ENCODE results near the gene C22orf31.
"Not testable (repeated sequence)": the region's sequence is repeated elsewhere in the genome, so short reads cannot be mapped to it uniquely, and the experiment has no call there.

Gene C22orf31

DNA sequence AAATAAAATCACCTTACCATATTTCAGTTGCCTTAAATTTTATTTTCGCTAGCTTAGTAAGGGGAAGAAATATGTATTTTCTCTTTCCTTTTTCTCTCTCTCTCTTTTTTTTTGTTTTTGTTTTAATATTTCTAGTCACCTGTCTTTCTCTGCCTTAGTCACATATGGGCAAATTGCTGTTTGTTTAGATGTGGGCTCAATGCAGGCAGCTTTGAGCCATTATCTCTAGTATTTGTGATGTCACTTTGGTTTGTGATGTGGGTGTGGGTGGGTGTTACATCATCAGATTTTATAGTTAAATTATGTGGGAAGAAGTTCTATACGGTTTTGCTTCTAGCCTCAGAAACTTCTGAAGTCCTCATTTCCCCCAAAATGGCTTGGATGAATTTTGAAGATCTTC, at the start of gene C22orf31:
Gene C22orf31 (minus strand): TSS at position 59 of the 400 bp plus-strand sequence. CDS start 39 bp downstream, at position 20.
- no peak for DNase-seq

DNA sequence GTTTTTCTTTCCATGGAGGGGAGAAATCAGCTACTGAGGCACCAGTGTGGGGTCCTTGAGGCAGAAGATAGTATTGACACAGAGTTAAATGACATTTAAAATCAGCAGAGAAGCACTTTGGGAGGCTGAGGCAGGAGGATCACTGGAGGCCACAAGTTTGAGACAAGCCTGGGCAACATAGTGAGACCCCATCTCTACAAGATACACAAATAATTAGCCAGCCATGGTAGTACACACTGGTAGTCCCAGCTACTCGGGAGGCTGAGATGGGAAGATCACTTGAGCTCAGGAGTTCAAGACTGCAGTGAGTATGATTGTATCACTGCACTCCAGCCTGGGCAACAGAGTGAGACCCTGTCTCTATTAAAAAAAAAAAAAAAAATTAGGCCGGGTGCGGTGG, 49.3 kb upstream of the C22orf31 start:
- no peak for DNase-seq

DNA sequence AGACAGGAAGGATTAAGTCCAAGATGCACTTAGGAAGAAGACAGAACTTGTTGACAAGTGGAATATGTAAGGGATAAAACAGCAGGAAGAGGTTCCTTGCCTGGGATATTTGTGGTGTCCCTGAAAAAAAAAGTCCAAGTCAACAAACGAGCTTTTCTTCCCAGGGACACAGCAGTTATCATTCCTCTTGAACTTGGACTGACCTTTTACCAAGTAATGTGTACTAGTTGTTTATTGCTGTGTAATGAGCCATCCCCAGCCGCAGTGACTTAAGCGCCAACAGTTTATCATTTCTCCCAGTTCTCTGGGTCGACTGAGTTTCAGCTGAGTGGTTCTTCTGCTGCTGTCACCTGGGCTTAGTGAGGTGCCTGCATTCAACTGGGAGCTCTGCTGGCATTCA, 48.2 kb upstream of the C22orf31 start:
- DNase-seq: no peak

DNA sequence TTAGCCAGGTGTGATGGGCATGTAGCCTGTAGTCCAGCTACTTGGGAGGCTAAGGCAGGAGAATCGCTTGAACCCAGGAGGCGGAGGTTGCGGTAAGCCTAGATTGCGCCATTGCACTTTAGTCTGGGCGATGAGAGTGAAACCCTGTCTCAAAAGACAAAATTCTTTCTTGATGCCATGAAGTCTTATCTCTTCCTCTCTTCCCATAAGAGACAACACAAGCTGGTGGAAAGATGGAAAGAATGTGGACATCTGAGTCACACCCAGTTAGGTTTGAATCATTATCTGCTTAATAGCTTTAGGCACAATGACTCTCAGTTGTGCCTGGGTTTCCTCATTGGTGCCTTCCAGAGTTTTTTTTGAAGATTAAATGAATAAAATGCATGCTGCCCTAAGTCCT, 46.5 kb upstream of the C22orf31 start:
- DNase-seq: no peak

DNA sequence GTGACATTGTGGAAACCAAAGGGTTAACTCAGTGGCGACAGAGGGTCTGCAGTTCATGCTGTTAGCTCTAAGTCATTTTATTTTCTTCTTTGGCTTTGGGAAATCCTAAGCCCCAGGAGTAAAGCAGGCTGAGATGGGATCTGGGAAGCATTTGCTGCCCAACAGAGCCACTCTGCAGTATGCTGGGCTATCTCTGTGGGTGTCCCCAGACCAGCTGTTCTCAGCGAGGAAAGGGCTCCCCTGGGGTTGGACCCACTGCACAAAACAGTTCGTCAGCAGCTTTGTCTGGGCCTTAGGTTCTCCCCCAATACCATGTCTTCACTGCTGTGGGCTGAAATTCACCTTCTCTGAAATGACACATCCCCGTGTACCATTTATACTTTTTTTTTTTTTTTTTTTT, 45.2 kb upstream of the C22orf31 start:
- DNase-seq: no peak

DNA sequence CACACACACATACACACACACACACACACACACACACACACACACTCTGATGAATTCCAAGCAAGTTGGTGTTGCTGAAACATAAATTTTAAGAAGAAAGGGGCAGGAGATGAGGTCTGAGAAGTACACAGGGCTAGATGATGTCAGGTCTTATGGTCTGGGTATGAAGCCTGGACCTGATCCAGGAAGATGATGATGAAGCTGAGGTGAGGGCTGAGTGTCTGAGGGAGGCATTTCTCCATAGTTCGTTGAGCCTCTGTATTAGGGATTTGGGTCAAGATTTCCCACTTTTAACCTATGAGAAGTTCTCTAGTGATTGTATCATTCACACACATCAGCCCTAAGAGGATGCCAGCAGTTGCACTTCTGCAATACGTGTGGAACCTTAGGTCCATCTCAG, 43.8 kb upstream of the C22orf31 start:
- no peak for DNase-seq

DNA sequence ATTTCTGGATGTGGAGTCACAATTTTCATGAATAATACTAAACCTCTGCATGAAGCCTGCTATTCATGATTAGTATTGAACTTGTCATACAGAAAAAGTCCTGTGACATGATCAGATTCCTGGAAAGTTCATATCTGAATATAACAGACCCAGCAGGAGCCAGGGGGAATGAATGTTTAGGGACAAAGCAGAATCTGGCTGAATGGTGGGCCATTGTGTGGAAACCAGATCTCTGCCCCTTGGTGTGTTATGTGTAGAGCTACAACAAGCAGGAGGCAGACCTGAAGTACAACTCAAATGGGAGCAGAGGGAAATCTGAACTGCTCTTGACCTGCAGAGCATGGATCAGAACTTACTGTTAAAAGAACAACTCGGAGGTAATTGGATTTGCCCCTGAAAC, 41.5 kb upstream of the C22orf31 start:
- no peak for DNase-seq

DNA sequence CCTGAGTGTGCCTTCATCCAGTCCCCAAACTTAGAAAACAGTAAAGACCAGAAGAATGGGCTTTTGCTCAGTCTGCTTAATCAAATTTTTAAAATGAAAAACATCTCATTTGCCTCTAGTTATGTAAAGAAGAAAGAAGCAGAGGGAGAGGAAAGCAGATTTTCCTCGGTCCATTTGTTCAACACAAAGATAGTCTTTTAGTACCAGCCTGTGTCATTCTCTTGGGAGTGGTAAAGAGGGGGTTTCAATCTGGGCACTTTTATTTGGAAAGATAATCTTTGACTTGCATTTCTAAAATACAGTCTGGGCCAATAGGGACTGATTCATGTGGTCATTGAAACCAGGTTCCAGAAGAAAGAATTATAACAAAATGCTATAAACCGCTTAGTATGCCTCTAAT, 40.7 kb upstream of the C22orf31 start:
- no peak for DNase-seq

DNA sequence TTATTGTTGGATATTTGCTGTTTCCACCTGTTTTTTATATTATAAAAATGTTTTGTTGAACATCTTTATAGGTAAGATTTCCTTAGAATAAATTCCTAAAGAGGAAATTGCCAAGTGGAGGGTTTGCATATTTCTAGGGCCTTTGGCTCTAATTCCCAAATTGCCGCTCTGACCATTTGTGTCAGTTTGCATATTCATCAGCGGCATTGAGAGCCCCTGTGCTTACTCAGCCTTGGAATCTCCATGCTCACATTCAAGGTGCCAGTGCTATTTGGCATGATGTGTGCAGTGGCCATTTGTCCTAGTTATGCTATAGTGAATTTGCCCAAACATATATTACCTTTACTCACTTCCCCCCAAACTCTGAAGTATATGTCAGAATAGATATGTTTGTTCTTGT, 36.7 kb upstream of the C22orf31 start:
- no peak for DNase-seq

DNA sequence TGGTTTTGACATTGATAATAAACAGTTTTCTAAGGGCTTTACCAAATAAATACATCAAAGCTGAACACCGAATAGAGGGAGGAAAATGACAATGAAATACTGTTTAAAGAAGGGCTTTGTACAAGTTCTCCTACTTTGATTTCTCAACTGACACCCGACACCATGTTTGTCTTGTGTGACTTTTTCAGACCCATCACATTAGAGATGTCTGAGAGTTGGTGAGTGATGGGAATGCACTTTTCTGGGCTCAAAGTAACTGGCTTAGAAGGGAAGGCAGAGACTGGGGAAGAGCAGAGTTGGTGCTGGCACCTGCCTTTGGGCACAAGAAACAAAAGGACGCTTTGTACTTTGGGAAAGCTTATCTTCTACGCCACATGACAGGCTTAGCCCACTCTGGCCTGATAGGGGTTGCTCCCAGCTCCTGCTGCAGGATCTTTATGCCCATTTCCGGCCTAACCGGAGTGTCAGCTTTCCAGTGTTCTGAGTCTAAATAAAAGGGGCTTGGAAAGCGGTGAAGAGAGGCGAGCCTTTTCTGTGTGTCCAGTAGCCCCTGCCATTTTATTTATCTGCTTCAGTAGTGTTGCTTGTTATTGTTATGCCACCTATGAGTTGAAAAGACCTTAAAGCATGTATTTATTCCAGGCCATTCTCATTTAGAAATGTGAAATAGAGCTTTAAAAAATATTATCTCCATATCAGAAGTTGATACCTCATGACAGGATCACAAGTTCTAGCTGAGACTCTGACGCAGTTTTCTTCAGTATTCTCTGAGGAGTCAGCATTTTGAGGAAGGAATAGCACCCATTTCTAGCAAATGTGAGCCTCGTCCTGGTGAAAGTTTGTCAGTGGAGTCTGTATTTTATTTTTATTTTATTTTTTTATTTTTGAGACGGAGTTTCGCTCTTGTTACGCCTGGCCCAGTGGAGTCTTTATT, 35.4 kb upstream of the C22orf31 start:
- DNase-seq: no peak

DNA sequence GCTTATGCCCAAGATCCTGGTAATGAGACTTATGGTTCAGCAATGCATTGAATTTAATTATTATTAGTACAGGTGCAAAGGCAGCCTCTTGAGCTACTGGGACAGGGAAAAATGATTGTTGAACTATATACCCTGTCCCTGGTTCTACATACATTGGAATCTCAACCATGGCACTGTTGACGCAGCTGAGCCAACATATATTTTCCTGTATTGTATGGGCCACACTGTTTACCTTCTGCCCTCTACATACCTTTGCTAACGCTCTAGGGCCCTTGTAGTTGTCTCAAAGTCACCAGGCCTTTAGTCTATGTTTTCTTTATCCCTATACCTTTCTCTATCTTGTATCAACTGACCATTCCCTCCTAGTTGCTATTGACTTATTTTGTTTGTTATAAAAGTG, 33.8 kb upstream of the C22orf31 start:
- no peak for DNase-seq

DNA sequence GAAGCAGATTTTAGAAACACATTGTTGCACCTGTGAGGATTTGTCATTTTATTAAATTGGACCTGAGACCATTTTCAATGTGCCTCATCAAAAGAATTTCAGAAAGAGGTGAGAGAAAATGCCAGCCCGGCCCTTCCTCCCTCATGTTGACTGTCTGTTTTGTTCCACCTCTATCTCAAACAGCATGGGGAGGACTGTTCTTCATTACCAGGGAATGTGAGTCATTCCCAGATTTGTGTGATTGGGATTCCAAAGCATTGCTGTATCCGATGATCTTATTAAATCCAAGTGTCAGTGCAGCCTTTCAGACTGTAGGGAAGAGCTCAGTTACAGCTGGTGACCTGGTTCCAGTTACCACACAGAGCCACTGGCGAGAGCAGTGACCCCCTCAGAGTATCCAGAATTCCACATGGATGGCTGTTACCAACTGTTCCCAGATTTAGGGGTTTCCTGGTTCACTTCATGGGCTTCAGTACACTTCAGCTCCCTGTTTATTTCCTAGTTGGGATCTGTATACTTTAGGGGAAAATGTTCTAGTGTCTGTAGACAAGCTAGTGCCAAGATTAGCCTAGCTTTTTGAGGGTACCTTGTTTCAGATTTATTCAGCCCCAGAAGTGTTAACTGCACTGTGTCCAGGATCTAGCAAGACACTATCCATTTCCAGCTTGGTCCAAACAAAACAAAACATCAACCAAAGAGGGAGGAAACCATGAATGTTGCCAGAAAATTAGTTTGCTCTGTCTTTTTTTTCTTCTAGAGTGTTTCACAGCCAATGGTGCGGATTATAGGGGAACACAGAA, 32.1 kb upstream of the C22orf31 start:
- no peak for DNase-seq

DNA sequence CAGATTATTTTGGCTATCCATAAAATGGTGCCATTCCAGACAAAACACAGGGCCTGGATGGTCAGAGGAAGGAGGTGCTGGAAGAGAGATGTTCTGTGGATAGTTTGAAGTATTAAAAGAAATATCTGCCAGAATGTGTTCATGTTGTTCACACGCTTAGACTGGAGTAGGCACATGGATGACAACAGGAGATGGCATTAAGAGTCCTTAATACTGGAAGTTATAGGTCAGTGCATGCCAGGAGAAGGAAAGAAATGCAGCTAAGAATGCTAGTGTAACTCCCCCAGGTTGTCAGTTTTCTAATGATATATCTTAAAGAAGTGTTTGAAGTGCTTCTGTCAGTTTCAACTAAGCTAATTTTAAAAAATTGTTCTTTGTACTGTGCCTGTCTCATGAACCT, 31.4 kb upstream of the C22orf31 start:
- no peak for DNase-seq

DNA sequence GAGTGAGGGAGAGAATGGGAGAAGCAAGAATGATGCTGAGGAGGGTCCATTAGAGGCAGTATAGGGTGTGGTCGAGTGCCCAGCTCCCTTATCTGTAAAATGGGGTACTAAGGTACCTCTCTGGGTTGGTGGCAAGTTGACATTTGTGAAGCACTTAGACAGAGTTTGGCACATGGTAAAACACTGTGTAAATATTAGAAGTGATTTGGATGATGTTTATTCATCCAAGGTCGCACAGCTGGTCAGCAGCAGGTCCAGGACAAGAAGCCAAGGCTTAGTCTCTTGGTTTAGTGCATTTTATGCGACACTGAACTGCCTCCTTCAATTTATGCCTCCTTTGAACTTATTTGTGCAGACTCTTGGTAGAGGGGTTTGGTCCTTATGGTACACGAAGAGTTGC, 30.6 kb upstream of the C22orf31 start:
- DNase-seq: no peak

DNA sequence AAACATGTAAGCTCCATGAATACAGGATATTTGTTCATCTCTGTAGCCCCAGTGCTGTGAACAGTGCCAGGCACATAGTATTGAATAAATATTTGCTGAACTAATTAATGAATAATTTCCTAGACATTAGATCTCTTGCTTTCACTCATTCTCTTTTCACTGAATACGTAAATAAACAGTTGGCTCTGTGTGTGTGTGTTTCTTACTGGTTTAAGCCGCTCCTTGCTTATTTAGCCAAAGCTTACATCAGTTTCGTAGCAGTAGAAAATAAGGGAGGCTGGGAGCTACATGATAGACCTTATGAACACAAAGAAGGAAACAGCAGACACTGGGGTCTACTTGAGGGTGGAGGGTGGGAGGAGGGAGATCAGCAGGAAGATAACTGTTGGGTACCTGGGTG, 28.4 kb upstream of the C22orf31 start:
- no peak for DNase-seq

DNA sequence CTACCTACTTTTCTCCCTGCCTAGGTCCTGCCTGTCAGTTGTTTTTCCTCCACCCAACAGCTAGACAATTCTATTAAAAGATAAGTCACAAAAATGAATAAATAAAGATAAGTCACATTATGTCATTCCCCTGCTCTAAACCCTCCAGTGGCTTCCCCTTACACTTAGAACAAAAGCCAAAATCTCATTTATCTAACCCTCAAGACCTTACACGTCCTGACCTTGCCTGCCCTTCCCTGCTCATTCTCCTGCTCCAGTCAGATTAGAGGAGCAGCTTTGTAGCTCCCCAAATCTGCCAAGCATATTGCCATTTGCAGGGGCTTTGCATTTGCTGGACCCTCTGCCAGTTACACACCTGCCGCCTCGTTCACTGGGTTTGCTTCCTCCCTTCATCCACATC, 27.9 kb upstream of the C22orf31 start:
- no peak for DNase-seq

DNA sequence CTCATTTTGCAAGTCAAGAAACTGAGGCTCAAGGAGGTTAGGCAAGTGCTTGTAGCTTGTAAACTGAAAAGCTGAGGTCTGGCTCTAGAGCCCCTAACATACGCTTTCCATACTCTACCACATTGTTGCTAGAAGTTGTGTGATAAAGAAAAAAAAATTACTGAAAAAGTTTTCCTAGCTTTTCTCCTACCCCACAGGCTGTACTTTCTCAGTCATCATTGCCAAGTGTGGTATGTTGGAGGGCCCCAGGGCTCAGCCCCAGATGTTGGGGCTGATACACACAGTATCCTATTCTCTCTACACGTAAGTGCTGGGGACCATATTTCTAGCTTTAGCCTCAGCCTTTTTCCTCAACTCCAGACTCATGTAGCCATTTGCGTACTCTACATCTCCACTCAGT, 27.2 kb upstream of the C22orf31 start:
- DNase-seq: no peak

DNA sequence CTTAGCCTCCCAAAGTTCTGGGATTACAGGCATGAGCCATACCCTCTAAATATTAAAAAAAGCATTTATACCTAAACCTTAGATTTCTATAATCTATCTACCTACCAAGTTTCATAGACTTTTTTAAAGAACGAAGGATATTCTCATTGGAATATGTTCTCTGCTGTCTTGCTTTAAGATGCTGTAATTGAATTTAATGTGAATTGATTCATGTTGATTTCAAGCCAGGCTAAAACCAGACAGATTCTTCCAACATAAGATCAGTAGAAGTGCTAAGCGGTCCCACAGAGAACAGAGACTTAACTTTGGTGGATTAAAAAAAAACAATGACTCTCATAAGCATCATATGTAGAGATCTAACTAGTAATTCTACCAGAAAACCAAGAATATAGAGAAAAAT, 25.4 kb upstream of the C22orf31 start:
- no peak for DNase-seq

DNA sequence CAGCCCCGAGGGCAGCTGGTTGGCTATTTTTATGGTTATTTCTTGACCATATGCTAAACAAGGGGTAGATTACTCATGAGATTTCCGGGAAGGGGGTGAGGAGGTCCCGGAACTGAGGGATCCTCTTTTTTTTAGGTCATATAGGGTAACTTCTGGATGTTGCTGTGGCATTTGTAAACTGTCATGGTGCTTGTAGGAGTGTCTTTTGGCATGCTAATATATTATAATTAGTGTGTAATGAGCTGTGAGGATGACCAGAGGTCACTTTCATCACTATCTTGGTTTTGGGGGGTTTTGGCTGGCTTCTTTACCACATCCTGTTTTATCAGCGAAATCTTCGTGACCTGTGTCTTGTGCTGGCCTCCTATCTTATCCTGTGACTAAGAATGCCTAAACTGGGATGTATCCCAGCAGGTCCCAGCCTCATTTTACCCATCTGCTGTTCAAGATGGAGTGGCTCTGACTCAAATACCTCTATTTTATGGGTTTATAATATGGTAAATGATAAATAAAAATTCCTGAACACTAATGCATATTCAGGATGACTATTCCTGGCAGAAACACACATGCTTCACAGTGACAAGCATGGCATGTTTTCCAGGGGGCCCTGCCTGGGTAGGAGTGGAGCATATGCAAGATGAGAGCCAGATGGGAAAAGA, 22.4 kb upstream of the C22orf31 start:
- DNase-seq: no peak

DNA sequence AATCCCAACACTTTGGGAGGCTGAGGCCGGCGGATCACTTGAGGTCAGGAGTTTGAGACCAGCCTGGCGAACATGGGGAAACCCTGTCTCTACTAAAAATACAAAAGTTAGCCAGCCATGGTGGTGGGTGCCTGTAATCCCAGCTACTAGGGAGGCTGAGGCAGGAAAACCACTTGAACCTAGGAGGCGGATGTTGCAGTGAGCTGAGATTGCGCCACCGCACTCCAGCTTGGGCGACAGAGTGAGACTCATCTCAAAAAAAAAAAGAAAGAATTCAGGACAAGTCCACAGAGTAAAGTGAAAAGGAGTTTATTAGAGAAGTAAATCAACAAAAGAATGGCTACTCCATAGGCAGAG, 21.9 kb upstream of the C22orf31 start:
- DNase-seq: not testable (repeated sequence)

DNA sequence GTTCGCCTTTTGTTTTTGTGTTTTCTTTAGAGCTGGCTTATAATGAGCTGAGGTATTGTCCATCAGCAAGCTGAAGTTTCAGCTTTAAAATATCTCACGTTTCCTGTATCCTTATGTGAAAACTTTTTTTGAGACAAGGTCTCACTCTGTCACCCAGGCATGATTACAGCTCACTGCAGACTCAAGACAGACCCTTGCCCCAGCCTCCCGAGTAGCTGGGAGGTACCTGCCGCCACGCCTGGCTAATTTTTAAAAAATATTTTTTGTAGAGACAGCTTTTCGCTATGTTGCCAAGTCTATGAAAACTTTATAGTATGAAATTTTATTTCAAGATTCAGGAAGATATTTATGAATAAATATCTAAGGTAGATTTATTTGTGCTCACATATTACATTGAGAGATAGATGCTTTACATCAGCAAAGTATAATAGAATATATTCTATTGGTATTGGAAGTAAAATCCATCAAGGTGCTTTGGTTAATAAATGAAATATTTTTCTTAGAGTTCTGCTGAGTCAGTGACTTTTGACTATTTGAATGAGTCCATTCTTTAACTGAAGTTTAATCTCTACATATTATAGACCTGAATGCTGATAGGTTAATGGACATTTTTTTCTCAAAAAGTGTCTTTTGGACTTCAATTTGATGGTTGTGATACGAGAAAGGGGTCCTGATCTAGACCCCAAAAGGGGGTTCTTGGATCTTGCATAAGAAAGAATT, 21.4 kb upstream of the C22orf31 start:
- DNase-seq: no peak

DNA sequence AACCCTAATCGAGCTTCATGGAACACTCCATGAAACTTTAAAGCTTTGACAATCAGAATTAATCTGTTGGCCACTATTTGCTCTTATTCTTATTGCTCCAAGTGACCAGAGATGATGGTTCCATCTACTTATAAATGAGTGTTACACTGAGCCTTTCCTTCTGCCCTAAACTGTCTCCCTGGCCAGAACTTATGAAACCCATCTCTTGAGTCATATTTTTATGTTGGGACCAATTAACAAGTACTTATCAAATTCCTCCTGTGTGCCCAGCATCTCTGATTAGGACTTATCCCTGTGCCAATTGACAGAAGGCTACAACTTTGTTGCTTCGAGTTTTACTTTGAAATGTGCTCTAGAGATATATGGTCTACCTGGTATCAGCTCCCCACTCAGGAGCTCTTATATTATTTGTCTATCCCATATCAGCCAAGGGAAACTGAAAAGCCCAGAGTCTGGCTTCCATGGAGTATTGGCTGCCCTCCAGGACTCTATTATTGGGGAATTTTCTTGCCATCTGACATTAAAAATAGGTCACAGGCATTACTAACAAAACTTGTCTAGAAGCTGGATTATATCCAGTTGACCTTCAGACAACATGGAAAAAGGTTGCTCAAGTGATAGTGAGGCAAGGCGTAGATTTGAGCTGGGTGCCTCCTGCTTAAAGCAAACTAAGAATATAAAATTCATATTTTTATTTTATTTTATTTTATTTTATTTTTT, 20.0 kb upstream of the C22orf31 start:
- DNase-seq: no peak

Data from activated CD4-positive, alpha-beta T cell treated with anti-CD3 and anti-CD28 coated beads, Interleukin-2, amount 50 U/mL, for 16 hours (primary cell).